ENCODE results near the gene OSBPL10. TPM values are rescaled to one million over a fixed set of nuclear protein-coding genes. Genes with fewer than 3 reads are reported as not detected.

OSBPL10 gene
- total RNA-seq, 1 experiment from 2014 or later, result 2.3 TPM

- ChIA-PET POLR2A (ENCODE audit: low non-redundant PET) (no interaction called here), CTCF (no interaction called here)
- H3K4me1 ChIP-seq (ENCODE audit: insufficient read depth, low read length, poor library complexity, severe bottlenecking), result no peaks in the 10 kb centered on the region
- H3K27ac ChIP-seq (ENCODE audit: low read depth, low read length, poor library complexity, severe bottlenecking), result no peak overlapping the region
- no peak for TF ChIP-seq EZH2 (IDR thresholded peaks at IDR 0.05; ENCODE audit: borderline replicate concordance, low read depth, low read length, poor library complexity, severe bottlenecking)
- TF ChIP-seq CTCF (conservative IDR thresholded peaks at IDR 0.05; ENCODE audit: low read depth, low read length), result no peak
- no TSS peak for BruUV-seq (replicated peaks)
- DNase-seq (ENCODE audit: low spot score), result no peak
- intact Hi-C loops (cut with micrococcal nuclease; ENCODE audit: unreplicated experiment), result no loop called here
- H3K9me3 ChIP-seq (ENCODE audit: low read depth, low read length, poor library complexity, severe bottlenecking), result no peaks in the 10 kb centered on the region
- no peaks in the 10 kb centered on the region for H3K27me3 ChIP-seq (replicated peaks; ENCODE audit: insufficient read depth, low read depth, low read length, poor library complexity)
- no peaks in the 10 kb centered on the region for H3K36me3 ChIP-seq (ENCODE audit: insufficient read depth, low read length, poor library complexity, severe bottlenecking)
- H3K4me3 ChIP-seq (ENCODE audit: low read depth, low read length, poor library complexity, severe bottlenecking), result no peak overlapping the region
These were observed 153.1 kb downstream of the OSBPL10 start for GRCh38 chr3:31828007-31828406.

GRCh38 chr3:31823184-31823583, 157.9 kb downstream of the OSBPL10 start:
- BruUV-seq (replicated peaks), result no TSS peak
- H3K27me3 ChIP-seq (replicated peaks; ENCODE audit: insufficient read depth, low read depth, low read length, poor library complexity), result no peaks in the 10 kb centered on the region
- TF ChIP-seq EZH2 (IDR thresholded peaks at IDR 0.05; ENCODE audit: borderline replicate concordance, low read depth, low read length, poor library complexity, severe bottlenecking) (no peak), CTCF (conservative IDR thresholded peaks at IDR 0.05; ENCODE audit: low read depth, low read length) (no peak)
- no peak overlapping the region for H3K4me3 ChIP-seq (ENCODE audit: low read depth, low read length, poor library complexity, severe bottlenecking)
- H3K27ac ChIP-seq (ENCODE audit: low read depth, low read length, poor library complexity, severe bottlenecking), result no peak overlapping the region
- intact Hi-C loops (cut with micrococcal nuclease; ENCODE audit: unreplicated experiment), result no loop called here
- POLR2A ChIA-PET (ENCODE audit: low non-redundant PET), result no interaction called here
- H3K9me3 ChIP-seq (ENCODE audit: low read depth, low read length, poor library complexity, severe bottlenecking), result no peaks in the 10 kb centered on the region
- H3K36me3 ChIP-seq (ENCODE audit: insufficient read depth, low read length, poor library complexity, severe bottlenecking), result no peaks in the 10 kb centered on the region
- DNase-seq (ENCODE audit: low spot score), result no peak
- no peaks in the 10 kb centered on the region for H3K4me1 ChIP-seq (ENCODE audit: insufficient read depth, low read length, poor library complexity, severe bottlenecking)
- CTCF ChIA-PET, result no interaction called here

DNA sequence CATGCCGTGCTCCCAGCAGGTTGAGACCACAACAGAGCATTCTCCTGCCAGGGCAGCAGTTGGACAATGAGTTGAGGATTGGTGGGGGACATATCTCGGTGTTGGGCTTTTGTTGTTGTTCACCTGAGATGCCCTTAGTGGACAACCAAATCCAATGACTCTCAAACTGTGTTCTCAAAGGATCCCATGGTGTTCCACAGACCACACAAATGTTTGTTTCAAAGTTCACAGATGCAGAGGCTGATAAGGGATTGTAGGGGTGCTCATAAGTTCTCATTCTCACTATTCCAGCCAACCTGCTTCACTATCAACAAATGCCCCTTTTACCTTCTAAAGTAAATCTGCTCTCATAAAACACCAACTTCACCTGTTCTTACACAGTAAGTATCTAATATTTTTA, 159.9 kb downstream of the OSBPL10 start:
- no peak for DNase-seq (ENCODE audit: low spot score)
- Histone ChIP-seq H3K4me1 (ENCODE audit: insufficient read depth, low read length, poor library complexity, severe bottlenecking) (no peaks in the 10 kb centered on the region), H3K27ac (ENCODE audit: low read depth, low read length, poor library complexity, severe bottlenecking) (no peak overlapping the region), H3K4me3 (ENCODE audit: low read depth, low read length, poor library complexity, severe bottlenecking) (no peak overlapping the region), H3K9me3 (ENCODE audit: low read depth, low read length, poor library complexity, severe bottlenecking) (no peaks in the 10 kb centered on the region), H3K27me3 (replicated peaks; ENCODE audit: insufficient read depth, low read depth, low read length, poor library complexity) (no peaks in the 10 kb centered on the region), H3K36me3 (ENCODE audit: insufficient read depth, low read length, poor library complexity, severe bottlenecking) (no peaks in the 10 kb centered on the region)
- intact Hi-C loops (cut with micrococcal nuclease; ENCODE audit: unreplicated experiment), result no loop called here
- POLR2A ChIA-PET (ENCODE audit: low non-redundant PET), result no interaction called here
- BruUV-seq (replicated peaks), result no TSS peak
- CTCF ChIA-PET, result no interaction called here
- TF ChIP-seq EZH2 (IDR thresholded peaks at IDR 0.05; ENCODE audit: borderline replicate concordance, low read depth, low read length, poor library complexity, severe bottlenecking) (no peak), CTCF (conservative IDR thresholded peaks at IDR 0.05; ENCODE audit: low read depth, low read length) (no peak)
